ENCODE measurements around the gene LIMS4. TPM values are rescaled to one million over a fixed set of nuclear protein-coding genes. Genes with fewer than 3 reads are reported as not detected.
"Not testable (repeated sequence)": the region's sequence is repeated elsewhere in the genome, so short reads cannot be mapped to it uniquely, and the experiment has no call there.

The LIMS4 gene
- polyA plus RNA-seq (2013, experiment 1 of 2; ENCODE audit: insufficient read length): 2.2 TPM
- 2.0 TPM for polyA plus RNA-seq (2013, experiment 2 of 2; ENCODE audit: insufficient read length)

GRCh38 chr2:110472171-110473058, at the start of gene LIMS4:
LIMS4 (minus strand) TSS chr2:110472816; CDS start chr2:110472778, 38 bp downstream.
- not testable (repeated sequence) for DNase-seq

- not testable (repeated sequence) for DNase-seq
Measured at GRCh38 chr2:110499755-110500377, 27.2 kb upstream of the LIMS4 start.

GRCh38 chr2:110496027-110496426, 23.4 kb upstream of the LIMS4 start:
- not testable (repeated sequence) for DNase-seq

- not testable (repeated sequence) for DNase-seq
Measured at GRCh38 chr2:110494488-110494887, 21.9 kb upstream of the LIMS4 start.

GRCh38 chr2:110488991-110489390, 16.4 kb upstream of the LIMS4 start:
- not testable (repeated sequence) for DNase-seq

- DNase-seq: not testable (repeated sequence)
Measured at GRCh38 chr2:110482697-110483096, 10.1 kb upstream of the LIMS4 start.

- not testable (repeated sequence) for DNase-seq
Measured at GRCh38 chr2:110481200-110481599, 8.6 kb upstream of the LIMS4 start.

GRCh38 chr2:110480084-110480483, 7.5 kb upstream of the LIMS4 start:
- not testable (repeated sequence) for DNase-seq

GRCh38 chr2:110477370-110477769, 4.8 kb upstream of the LIMS4 start:
- not testable (repeated sequence) for DNase-seq

- not testable (repeated sequence) for DNase-seq
Measured at GRCh38 chr2:110476952-110477351, 4.3 kb upstream of the LIMS4 start.

- DNase-seq: not testable (repeated sequence)
Measured at GRCh38 chr2:110475627-110476359, 3.2 kb upstream of the LIMS4 start.

- DNase-seq: not testable (repeated sequence)
Measured at GRCh38 chr2:110474898-110475297, 2.3 kb upstream of the LIMS4 start.

GRCh38 chr2:110473059-110473358, 393 bp upstream of the LIMS4 start:
- not testable (repeated sequence) for DNase-seq

GRCh38 chr2:110468921-110469320, 3.7 kb downstream of the LIMS4 start:
- not testable (repeated sequence) for DNase-seq

- DNase-seq: not testable (repeated sequence)
Measured at GRCh38 chr2:110465312-110465711, 7.3 kb downstream of the LIMS4 start.

- DNase-seq: not testable (repeated sequence)
Measured at GRCh38 chr2:110462458-110462857, 10.2 kb downstream of the LIMS4 start.

- not testable (repeated sequence) for DNase-seq
Measured at GRCh38 chr2:110460318-110460717, 12.3 kb downstream of the LIMS4 start.

- DNase-seq: not testable (repeated sequence)
Measured at GRCh38 chr2:110457214-110457590, 15.4 kb downstream of the LIMS4 start.

- not testable (repeated sequence) for DNase-seq
Measured at GRCh38 chr2:110456291-110457213, 16.1 kb downstream of the LIMS4 start.

- not testable (repeated sequence) for DNase-seq
Measured at GRCh38 chr2:110455080-110455670, 17.4 kb downstream of the LIMS4 start.

- DNase-seq: not testable (repeated sequence)
Measured at GRCh38 chr2:110450951-110451350, 21.7 kb downstream of the LIMS4 start.

Data from fibroblast of skin of abdomen (primary cell).